Chondrocyte (in vitro differentiated cells): ENCODE data around the gene SEMA6A. TPM values are rescaled to one million over a fixed set of nuclear protein-coding genes. Genes with fewer than 3 reads are reported as not detected.

Source experiments
- DNase-seq: peaks from one replicate; pipeline ENCODE4 v3.0.0; 2021; ENCODE audit warnings: mixed read lengths, low spot score
- H3K27ac Mint-ChIP-seq: one replicate; pipeline ENCODE4 v1.8.0; 2021; ENCODE audit warnings: mild to moderate bottlenecking, moderate library complexity, mixed read lengths; ENCODE audit not compliant: unreplicated experiment
- H3K27me3 Mint-ChIP-seq: 2 replicates; pipeline ENCODE4 v1.8.0; 2021; ENCODE audit warnings: low read depth, mixed read lengths
- H3K36me3 Mint-ChIP-seq: 2 replicates; pipeline ENCODE4 v1.8.0; 2021; ENCODE audit warnings: low read depth, mixed read lengths
- H3K4me1 Mint-ChIP-seq: 2 replicates; pipeline ENCODE4 v1.8.0; 2021; ENCODE audit warnings: low read depth, mild to moderate bottlenecking, mixed read lengths
- H3K4me3 Mint-ChIP-seq: one replicate; pipeline ENCODE4 v1.8.0; 2021; ENCODE audit warnings: mild to moderate bottlenecking, moderate library complexity, mixed read lengths; ENCODE audit not compliant: unreplicated experiment
- H3K9me3 Mint-ChIP-seq: 2 replicates; pipeline ENCODE4 v1.8.0; 2021; ENCODE audit warnings: low read depth, mixed read lengths
- total RNA-seq: library from RNA; stranded (reverse); gene quantifications from 3 replicates; pipeline ENCODE4 v1.2.1, GENCODE V29; 2021
- TF ChIP-seq, protein P1 (sequence below): fragments of 200-600 bp; sonication (generic); IDR thresholded peaks from 2 replicates; pipeline ENCODE4 v1.5.0; 2021; ENCODE audit warnings: antibody characterized with exemption, mild to moderate bottlenecking, moderate library complexity

Gene SEMA6A
- total RNA-seq, 1 donor from 2014 or later, result 3.9 TPM

- H3K27ac Mint-ChIP-seq, result no peak overlapping the region
- no peak overlapping the region for H3K4me3 Mint-ChIP-seq
- H3K9me3 Mint-ChIP-seq, result no peaks in the 10 kb centered on the region
- no peaks in the 10 kb centered on the region for H3K36me3 Mint-ChIP-seq
- no peaks in the 10 kb centered on the region for H3K27me3 Mint-ChIP-seq
- TF ChIP-seq, protein P1, sequence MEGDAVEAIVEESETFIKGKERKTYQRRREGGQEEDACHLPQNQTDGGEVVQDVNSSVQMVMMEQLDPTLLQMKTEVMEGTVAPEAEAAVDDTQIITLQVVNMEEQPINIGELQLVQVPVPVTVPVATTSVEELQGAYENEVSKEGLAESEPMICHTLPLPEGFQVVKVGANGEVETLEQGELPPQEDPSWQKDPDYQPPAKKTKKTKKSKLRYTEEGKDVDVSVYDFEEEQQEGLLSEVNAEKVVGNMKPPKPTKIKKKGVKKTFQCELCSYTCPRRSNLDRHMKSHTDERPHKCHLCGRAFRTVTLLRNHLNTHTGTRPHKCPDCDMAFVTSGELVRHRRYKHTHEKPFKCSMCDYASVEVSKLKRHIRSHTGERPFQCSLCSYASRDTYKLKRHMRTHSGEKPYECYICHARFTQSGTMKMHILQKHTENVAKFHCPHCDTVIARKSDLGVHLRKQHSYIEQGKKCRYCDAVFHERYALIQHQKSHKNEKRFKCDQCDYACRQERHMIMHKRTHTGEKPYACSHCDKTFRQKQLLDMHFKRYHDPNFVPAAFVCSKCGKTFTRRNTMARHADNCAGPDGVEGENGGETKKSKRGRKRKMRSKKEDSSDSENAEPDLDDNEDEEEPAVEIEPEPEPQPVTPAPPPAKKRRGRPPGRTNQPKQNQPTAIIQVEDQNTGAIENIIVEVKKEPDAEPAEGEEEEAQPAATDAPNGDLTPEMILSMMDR, result no peak
- H3K4me1 Mint-ChIP-seq, result no peaks in the 10 kb centered on the region
- DNase-seq, result no peak
Measured at GRCh38 chr5:116418016-116418415, 156.6 kb downstream of the SEMA6A start.

- H3K9me3 Mint-ChIP-seq, result no peaks in the 10 kb centered on the region
- H3K4me3 Mint-ChIP-seq, result no peak overlapping the region
- TF ChIP-seq, protein P1, result no peak
- no peaks in the 10 kb centered on the region for H3K4me1 Mint-ChIP-seq
- no peaks in the 10 kb centered on the region for H3K36me3 Mint-ChIP-seq
- H3K27ac Mint-ChIP-seq, result no peak overlapping the region
- DNase-seq, result no peak
- H3K27me3 Mint-ChIP-seq, result no peaks in the 10 kb centered on the region
Measured at GRCh38 chr5:116415989-116416388, 158.6 kb downstream of the SEMA6A start.

- H3K4me1 Mint-ChIP-seq, result no peaks in the 10 kb centered on the region
- no peak for DNase-seq
- TF ChIP-seq, protein P1, result no peak
- no peaks in the 10 kb centered on the region for H3K27me3 Mint-ChIP-seq
- no peaks in the 10 kb centered on the region for H3K9me3 Mint-ChIP-seq
- no peaks in the 10 kb centered on the region for H3K36me3 Mint-ChIP-seq
- no peak overlapping the region for H3K27ac Mint-ChIP-seq
- H3K4me3 Mint-ChIP-seq, result no peak overlapping the region
Measured at GRCh38 chr5:116415182-116415581, 159.4 kb downstream of the SEMA6A start.

GRCh38 chr5:116411101-116411571 is 163.5 kb downstream of the SEMA6A start:
- TF ChIP-seq, protein P1, result no peak
- H3K4me1 Mint-ChIP-seq, result no peaks in the 10 kb centered on the region
- H3K4me3 Mint-ChIP-seq, result no peak overlapping the region
- H3K36me3 Mint-ChIP-seq, result no peaks in the 10 kb centered on the region
- no peak overlapping the region for H3K27ac Mint-ChIP-seq
- no peaks in the 10 kb centered on the region for H3K9me3 Mint-ChIP-seq
- no peak for DNase-seq
- H3K27me3 Mint-ChIP-seq, result no peaks in the 10 kb centered on the region

- Mint-ChIP-seq H3K4me1 (no peaks in the 10 kb centered on the region), H3K27ac (no peak overlapping the region), H3K27me3 (no peaks in the 10 kb centered on the region), H3K9me3 (no peaks in the 10 kb centered on the region), H3K36me3 (no peaks in the 10 kb centered on the region), H3K4me3 (no peak overlapping the region)
- no peak for DNase-seq
- TF ChIP-seq, protein P1, result no peak
Measured at GRCh38 chr5:116410336-116410890, 164.2 kb downstream of the SEMA6A start.
